BJ (cell line): Measurements from ENCODE around the gene NIN. TPM values are rescaled to one million over a fixed set of nuclear protein-coding genes. Genes with fewer than 3 reads are reported as not detected.

Experiments used
- CTCF ChIA-PET: fragments of 350-600 bp; formaldehyde crosslinking; extraction: SDS; loops from one replicate; lab custom pipeline; 2021; ENCODE audit warnings: antibody characterized with exemption, inconsistent platforms; lab: Yijun Ruan, JAX
- POLR2A ChIA-PET: fragments of 300-600 bp; sonication (Branson Sonifier 250); formaldehyde crosslinking; extraction: SDS; loops from one replicate; lab custom pipeline; 2021; ENCODE audit warnings: antibody characterized with exemption; lab: Charles Lee
- DNase-seq: peaks from one replicate; pipeline ENCODE4 v3.0.0-alpha.2; 2011; ENCODE audit warnings: low read depth
- H3K27me3 ChIP-seq: 2 replicates; pipeline ENCODE4 v1.6.0; 2011; ENCODE audit warnings: low read length; ENCODE audit not compliant: control insufficient read depth, insufficient read depth
- H3K36me3 ChIP-seq: 2 replicates; pipeline ENCODE4 v1.5.1; 2011; ENCODE audit warnings: low read length; ENCODE audit not compliant: control insufficient read depth, insufficient read depth
- H3K4me3 ChIP-seq: 2 replicates; pipeline ENCODE4 v1.5.1; 2011; ENCODE audit warnings: low read depth, mild to moderate bottlenecking, control low read depth, low read length
- CTCF ChIP-seq: IDR thresholded peaks from 2 replicates; pipeline ENCODE4 v1.5.1; 2011; ENCODE audit warnings: low read depth, mild to moderate bottlenecking, control low read depth, inconsistent platforms, low read length, moderate library complexity; ENCODE audit not compliant: insufficient read depth
- polyA plus RNA-seq: library from polyadenylated mRNA; depleted of rRNA; stranded (reverse); fragments of >200 nt; gene quantifications from 2 replicates; pipeline ENCODE4 v1.2.3, GENCODE V29; 2011

The NIN gene
- polyA plus RNA-seq, 1 experiment, result 11.4 TPM

GRCh38 chr14:50834802-50835276 is 3.9 kb upstream of the NIN start:
- TF ChIP-seq CTCF, result no peak
- ChIA-PET CTCF (no interaction called here), POLR2A (no interaction called here)
- H3K36me3 ChIP-seq, result no peaks in the 10 kb centered on the region
- no peak overlapping the region for H3K4me3 ChIP-seq
- no peaks in the 10 kb centered on the region for H3K27me3 ChIP-seq
- no peak for DNase-seq

- ChIA-PET CTCF (no interaction called here), POLR2A (no interaction called here)
- no peak for DNase-seq
Measured at GRCh38 chr14:50832935-50833630, 2.1 kb upstream of the NIN start.

GRCh38 chr14:50831726-50832168 is 785 bp upstream of the NIN start:
- H3K36me3 ChIP-seq, result no peaks in the 10 kb centered on the region; the same call in 1 of the 2 replicates
- TF ChIP-seq CTCF, result no peak
- ChIA-PET CTCF (interaction anchor here (2.9 kb wide), 1 partner anchor 54 kb away, joined by 9 read pairs; no protein-coding TSS in a partner anchor), POLR2A (no interaction called here)
- H3K4me3 ChIP-seq, result peak overlapping the region; percentile 76
- DNase-seq, result no peak
- no peaks in the 10 kb centered on the region for H3K27me3 ChIP-seq

More at GRCh38 chr14:50832935-50833630, 2.1 kb upstream of the NIN start:
- no peak overlapping the region for H3K4me3 ChIP-seq
- no peak for TF ChIP-seq CTCF
- no peaks in the 10 kb centered on the region for H3K27me3 ChIP-seq
- H3K36me3 ChIP-seq, result no peaks in the 10 kb centered on the region; the same call in 1 of the 2 replicates

GRCh38 chr14:50830044-50830931 is 674 bp downstream of the NIN start:
- POLR2A ChIA-PET, result interaction anchor here (0.6 kb wide), 2 partner anchors 65 to 270 kb away, joined by 3 to 4 read pairs; partner anchors contain the start of gene ATL1
- no peaks in the 10 kb centered on the region; the same call in 1 of the 2 replicates for H3K36me3 ChIP-seq
- no peak for TF ChIP-seq CTCF
- no peak for DNase-seq
- peak overlapping the region; percentile 76 for H3K4me3 ChIP-seq
- H3K27me3 ChIP-seq, result no peaks in the 10 kb centered on the region
- CTCF ChIA-PET, result interaction anchor here (1.0 to 2.9 kb wide), 5 partner anchors 11 to 231 kb away, joined by 3 to 9 read pairs (median 4); no protein-coding TSS in a partner anchor
